Measurements from ENCODE around the gene SETBP1.

The SETBP1 gene

GRCh38 chr18:44823286-44823685, 142.6 kb downstream of the SETBP1 start:
- peaks cover 77% of the 10 kb centered on the region for H3K4me1 Mint-ChIP-seq

GRCh38 chr18:44823782-44824181, 143.1 kb downstream of the SETBP1 start:
- H3K27ac Mint-ChIP-seq: peak overlapping the region; percentile 4
- H3K4me3 Mint-ChIP-seq: no peak overlapping the region
- peaks cover 40% of the 10 kb centered on the region for H3K36me3 Mint-ChIP-seq
- H3K4me1 Mint-ChIP-seq: peaks cover 72% of the 10 kb centered on the region
- peaks cover under 1% of the 10 kb centered on the region for H3K9me3 Mint-ChIP-seq
- ATAC-seq: peak; percentile 56
- no peaks in the 10 kb centered on the region for H3K27me3 Mint-ChIP-seq

More at GRCh38 chr18:44823286-44823685, 142.6 kb downstream of the SETBP1 start:
- Mint-ChIP-seq H3K27me3 (no peaks in the 10 kb centered on the region), H3K9me3 (peaks cover 3% of the 10 kb centered on the region), H3K36me3 (peaks cover 45% of the 10 kb centered on the region), H3K4me3 (no peak overlapping the region), H3K27ac (peak overlapping the region; percentile 4)
- ATAC-seq: no peak

- Mint-ChIP-seq H3K9me3 (no peaks in the 10 kb centered on the region), H3K27ac (peak overlapping the region; percentile 4), H3K4me1 (peaks cover 67% of the 10 kb centered on the region), H3K4me3 (no peak overlapping the region), H3K27me3 (no peaks in the 10 kb centered on the region), H3K36me3 (peaks cover 39% of the 10 kb centered on the region)
- ATAC-seq: no peak
Measured at GRCh38 chr18:44824884-44825283, 144.2 kb downstream of the SETBP1 start.

- Mint-ChIP-seq H3K27ac (peak overlapping the region; percentile 1), H3K27me3 (no peaks in the 10 kb centered on the region), H3K4me3 (no peak overlapping the region), H3K36me3 (peaks cover 21% of the 10 kb centered on the region), H3K4me1 (peaks cover 67% of the 10 kb centered on the region), H3K9me3 (no peaks in the 10 kb centered on the region)
- no peak for ATAC-seq
Measured at GRCh38 chr18:44826418-44827259, 146.0 kb downstream of the SETBP1 start.

- Mint-ChIP-seq H3K9me3 (no peaks in the 10 kb centered on the region), H3K4me3 (no peak overlapping the region), H3K27me3 (no peaks in the 10 kb centered on the region), H3K27ac (no peak overlapping the region), H3K4me1 (peaks cover 67% of the 10 kb centered on the region), H3K36me3 (peaks cover 13% of the 10 kb centered on the region)
- ATAC-seq: no peak
Measured at GRCh38 chr18:44828080-44828479, 147.4 kb downstream of the SETBP1 start.

- H3K36me3 Mint-ChIP-seq: peaks cover 12% of the 10 kb centered on the region
- no peak overlapping the region for H3K4me3 Mint-ChIP-seq
- peaks cover 67% of the 10 kb centered on the region for H3K4me1 Mint-ChIP-seq
- no peaks in the 10 kb centered on the region for H3K27me3 Mint-ChIP-seq
- ATAC-seq: no peak
- peak overlapping the region; percentile 57 for H3K27ac Mint-ChIP-seq
- no peaks in the 10 kb centered on the region for H3K9me3 Mint-ChIP-seq
Measured at GRCh38 chr18:44830581-44830980, 149.9 kb downstream of the SETBP1 start.

GRCh38 chr18:44833786-44834185, 153.1 kb downstream of the SETBP1 start:
- Mint-ChIP-seq H3K36me3 (peaks cover 12% of the 10 kb centered on the region), H3K4me3 (no peak overlapping the region), H3K9me3 (no peaks in the 10 kb centered on the region), H3K27me3 (no peaks in the 10 kb centered on the region), H3K27ac (peak overlapping the region; percentile 55), H3K4me1 (peaks cover 79% of the 10 kb centered on the region)
- no peak for ATAC-seq

GRCh38 chr18:44834867-44835469, 154.3 kb downstream of the SETBP1 start:
- peak overlapping the region; percentile 55 for H3K27ac Mint-ChIP-seq

GRCh38 chr18:44835703-44836102, 155.0 kb downstream of the SETBP1 start:
- Mint-ChIP-seq H3K4me3 (no peak overlapping the region), H3K36me3 (peaks cover 6% of the 10 kb centered on the region), H3K4me1 (peaks cover 83% of the 10 kb centered on the region), H3K27me3 (no peaks in the 10 kb centered on the region), H3K27ac (no peak overlapping the region), H3K9me3 (no peaks in the 10 kb centered on the region)
- no peak for ATAC-seq

More at GRCh38 chr18:44834867-44835469, 154.3 kb downstream of the SETBP1 start:
- ATAC-seq: no peak
- peaks cover 6% of the 10 kb centered on the region for H3K36me3 Mint-ChIP-seq
- H3K27me3 Mint-ChIP-seq: no peaks in the 10 kb centered on the region
- no peaks in the 10 kb centered on the region for H3K9me3 Mint-ChIP-seq
- peaks cover 84% of the 10 kb centered on the region for H3K4me1 Mint-ChIP-seq
- no peak overlapping the region for H3K4me3 Mint-ChIP-seq

GRCh38 chr18:44836263-44836662, 155.6 kb downstream of the SETBP1 start:
- peak overlapping the region; percentile 40 for H3K27ac Mint-ChIP-seq
- no peaks in the 10 kb centered on the region for H3K9me3 Mint-ChIP-seq
- peaks cover 80% of the 10 kb centered on the region for H3K4me1 Mint-ChIP-seq
- no peak overlapping the region for H3K4me3 Mint-ChIP-seq
- no peaks in the 10 kb centered on the region for H3K27me3 Mint-ChIP-seq
- peaks cover 7% of the 10 kb centered on the region for H3K36me3 Mint-ChIP-seq
- ATAC-seq: no peak

- Mint-ChIP-seq H3K9me3 (no peaks in the 10 kb centered on the region), H3K4me3 (no peak overlapping the region), H3K4me1 (peaks cover 83% of the 10 kb centered on the region), H3K27me3 (no peaks in the 10 kb centered on the region), H3K27ac (peak overlapping the region; percentile 46), H3K36me3 (peaks cover 13% of the 10 kb centered on the region)
- ATAC-seq: no peak
Measured at GRCh38 chr18:44837482-44838180, 156.9 kb downstream of the SETBP1 start.

GRCh38 chr18:44838971-44839666, 158.4 kb downstream of the SETBP1 start:
- Mint-ChIP-seq H3K27me3 (no peaks in the 10 kb centered on the region), H3K9me3 (no peaks in the 10 kb centered on the region), H3K4me3 (peak overlapping the region; percentile 25), H3K27ac (peak overlapping the region; percentile 46), H3K4me1 (peaks cover 80% of the 10 kb centered on the region), H3K36me3 (peaks cover 19% of the 10 kb centered on the region)
- ATAC-seq: peak; percentile 92

GRCh38 chr18:44840058-44840790, 159.5 kb downstream of the SETBP1 start:
- Mint-ChIP-seq H3K4me1 (peaks cover 79% of the 10 kb centered on the region), H3K36me3 (peaks cover 30% of the 10 kb centered on the region), H3K9me3 (peaks cover 4% of the 10 kb centered on the region), H3K4me3 (no peak overlapping the region), H3K27ac (peak overlapping the region; percentile 46), H3K27me3 (no peaks in the 10 kb centered on the region)
- no peak for ATAC-seq

- Mint-ChIP-seq H3K4me1 (peaks cover 87% of the 10 kb centered on the region), H3K9me3 (peaks cover 4% of the 10 kb centered on the region), H3K27me3 (no peaks in the 10 kb centered on the region), H3K27ac (peak overlapping the region; percentile 75), H3K4me3 (no peak overlapping the region), H3K36me3 (peaks cover 39% of the 10 kb centered on the region)
- no peak for ATAC-seq
Measured at GRCh38 chr18:44841221-44841620, 160.5 kb downstream of the SETBP1 start.
